HAP-1 (cell line): Measurements from ENCODE around the gene CCHCR1.

Experiments used
- DNase-seq, 2 experiments: peaks; one replicate each; pipeline ENCODE4 v3.0.0-alpha.2; 2016 to 2020; ENCODE audit warnings: low spot score in 2 of 2
- H3K27me3 ChIP-seq: fragments of 250-450 bp; sonication (Bioruptor Pico); 2 replicates; pipeline ENCODE4 v1.5.1; 2020; ENCODE audit warnings: low read depth, mild to moderate bottlenecking, moderate library complexity
- H3K36me3 ChIP-seq: fragments of 250-450 bp; sonication (Bioruptor Pico); replicated peaks from 2 replicates; pipeline ENCODE4 v1.5.1; 2020; ENCODE audit warnings: mild to moderate bottlenecking
- H3K4me1 ChIP-seq: fragments of 250-450 bp; sonication (Bioruptor Pico); 2 replicates; pipeline ENCODE4 v1.5.1; 2020; ENCODE audit warnings: mild to moderate bottlenecking
- H3K4me3 ChIP-seq: fragments of 250-450 bp; sonication (Bioruptor Pico); 2 replicates; pipeline ENCODE4 v1.5.1; 2020; ENCODE audit warnings: mild to moderate bottlenecking, moderate library complexity
- H3K9me3 ChIP-seq: fragments of 250-450 bp; sonication (Bioruptor Pico); 2 replicates; pipeline ENCODE4 v1.5.1; 2020; ENCODE audit warnings: mild to moderate bottlenecking, moderate library complexity
- in situ Hi-C: fragments of 300-500 bp; cut with MboI; formaldehyde crosslinking; loops from 3 replicates; pipeline ENCODE4 v1.14.3; 2020; ENCODE audit warnings: low sequenced_read_pairs, inconsistent platforms, mixed read lengths

The CCHCR1 gene

GRCh38 chr6:31162463-31163165, 5.0 kb upstream of the CCHCR1 start:
- no peaks in the 10 kb centered on the region for H3K9me3 ChIP-seq

DNA sequence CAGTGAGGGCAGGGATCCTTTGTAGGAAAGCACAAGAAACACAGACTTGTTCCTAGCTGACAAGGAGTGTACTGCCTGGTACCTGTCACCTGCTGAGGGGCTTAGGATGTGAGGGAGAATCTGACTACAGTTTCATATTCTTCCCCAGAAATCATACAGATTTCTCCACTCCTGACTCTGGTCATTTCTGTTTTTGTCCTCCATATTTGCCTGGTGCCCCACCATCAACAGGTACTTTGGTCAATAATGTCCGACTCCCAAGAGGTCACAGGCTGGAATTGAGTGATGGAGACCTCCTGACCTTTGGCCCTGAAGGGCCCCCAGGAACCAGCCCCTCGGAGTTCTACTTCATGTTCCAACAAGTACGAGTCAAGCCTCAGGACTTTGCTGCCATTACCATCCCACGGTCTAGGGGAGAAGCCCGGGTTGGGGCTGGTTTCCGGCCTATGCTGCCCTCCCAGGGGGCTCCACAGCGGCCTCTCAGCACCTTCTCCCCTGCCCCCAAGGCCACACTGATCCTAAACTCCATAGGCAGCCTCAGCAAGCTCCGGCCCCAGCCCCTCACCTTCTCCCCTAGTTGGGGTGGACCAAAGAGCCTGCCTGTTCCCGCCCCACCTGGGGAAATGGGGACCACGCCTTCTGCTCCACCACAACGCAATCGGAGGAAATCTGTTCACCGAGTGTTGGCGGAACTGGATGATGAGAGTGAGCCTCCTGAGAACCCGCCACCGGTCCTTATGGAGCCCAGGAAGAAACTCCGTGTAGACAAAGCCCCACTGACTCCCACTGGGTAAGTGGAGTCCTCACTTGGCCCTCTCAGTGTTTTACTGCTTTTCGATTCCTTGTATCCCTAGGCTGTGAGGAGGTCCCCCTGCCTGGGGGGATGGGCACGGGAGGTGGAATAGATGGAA, 3.9 kb upstream of the CCHCR1 start:
- peaks cover 31% of the 10 kb centered on the region for H3K36me3 ChIP-seq
- H3K27me3 ChIP-seq: no peaks in the 10 kb centered on the region
- no peak overlapping the region for H3K4me3 ChIP-seq
- H3K9me3 ChIP-seq: no peaks in the 10 kb centered on the region
- peaks cover 11% of the 10 kb centered on the region for H3K4me1 ChIP-seq
- in situ Hi-C loops: no loop called here
- no peak for DNase-seq

More at GRCh38 chr6:31162463-31163165, 5.0 kb upstream of the CCHCR1 start:
- in situ Hi-C loops: no loop called here
- no peak overlapping the region for H3K4me3 ChIP-seq
- DNase-seq: no peak
- H3K36me3 ChIP-seq: peaks cover 27% of the 10 kb centered on the region
- H3K4me1 ChIP-seq: peaks cover 6% of the 10 kb centered on the region
- no peaks in the 10 kb centered on the region for H3K27me3 ChIP-seq

DNA sequence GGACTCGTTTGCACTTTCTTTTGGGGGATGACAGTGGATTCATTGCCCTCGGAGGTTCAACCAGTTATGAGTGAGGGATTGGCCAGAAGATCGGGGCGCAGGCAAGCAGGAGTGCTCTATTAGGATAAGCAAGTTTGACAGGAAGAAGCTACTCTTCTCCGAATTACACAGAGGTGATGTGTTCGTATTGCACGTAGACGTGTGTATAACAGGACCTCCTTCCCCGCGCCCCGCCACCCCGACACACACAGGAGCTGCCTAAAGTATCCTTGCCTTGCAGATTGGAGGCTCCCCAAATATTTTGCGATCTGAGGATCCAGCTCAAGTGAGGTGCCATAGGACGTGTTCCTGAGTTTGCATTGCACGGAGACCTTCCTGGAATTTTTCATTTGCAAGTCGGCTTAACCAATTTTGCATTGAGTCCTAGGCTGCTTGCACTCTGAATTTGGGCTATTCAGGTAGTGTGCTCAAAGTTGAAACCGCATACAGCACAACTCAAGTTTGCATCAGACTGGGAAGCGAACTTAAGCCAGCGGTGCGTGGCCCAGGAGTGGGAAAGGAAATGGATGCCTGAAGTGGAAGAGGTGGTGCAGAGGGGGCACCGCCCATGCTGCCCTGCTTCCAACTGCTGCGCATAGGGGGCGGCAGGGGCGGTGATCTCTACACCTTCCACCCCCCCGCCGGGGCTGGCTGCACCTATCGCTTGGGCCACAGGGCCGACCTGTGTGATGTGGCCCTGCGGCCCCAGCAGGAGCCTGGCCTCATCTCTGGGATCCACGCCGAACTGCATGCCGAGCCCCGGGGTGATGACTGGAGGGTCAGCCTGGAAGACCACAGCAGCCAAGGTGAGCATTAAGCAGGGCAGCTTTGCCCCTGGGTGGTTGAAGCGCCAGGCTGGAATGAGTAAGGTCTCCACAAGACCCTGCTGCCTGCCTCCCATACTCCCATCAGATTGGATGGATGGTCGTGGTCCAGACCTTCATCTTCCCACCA, 1.6 kb upstream of the CCHCR1 start:
- Histone ChIP-seq H3K4me1 (peaks cover 11% of the 10 kb centered on the region), H3K4me3 (peak overlapping the region; percentile 79), H3K9me3 (no peaks in the 10 kb centered on the region), H3K36me3 (peaks cover 51% of the 10 kb centered on the region), H3K27me3 (no peaks in the 10 kb centered on the region)
- in situ Hi-C loops: no loop called here
- peak; percentile 33 to 69 for DNase-seq

DNA sequence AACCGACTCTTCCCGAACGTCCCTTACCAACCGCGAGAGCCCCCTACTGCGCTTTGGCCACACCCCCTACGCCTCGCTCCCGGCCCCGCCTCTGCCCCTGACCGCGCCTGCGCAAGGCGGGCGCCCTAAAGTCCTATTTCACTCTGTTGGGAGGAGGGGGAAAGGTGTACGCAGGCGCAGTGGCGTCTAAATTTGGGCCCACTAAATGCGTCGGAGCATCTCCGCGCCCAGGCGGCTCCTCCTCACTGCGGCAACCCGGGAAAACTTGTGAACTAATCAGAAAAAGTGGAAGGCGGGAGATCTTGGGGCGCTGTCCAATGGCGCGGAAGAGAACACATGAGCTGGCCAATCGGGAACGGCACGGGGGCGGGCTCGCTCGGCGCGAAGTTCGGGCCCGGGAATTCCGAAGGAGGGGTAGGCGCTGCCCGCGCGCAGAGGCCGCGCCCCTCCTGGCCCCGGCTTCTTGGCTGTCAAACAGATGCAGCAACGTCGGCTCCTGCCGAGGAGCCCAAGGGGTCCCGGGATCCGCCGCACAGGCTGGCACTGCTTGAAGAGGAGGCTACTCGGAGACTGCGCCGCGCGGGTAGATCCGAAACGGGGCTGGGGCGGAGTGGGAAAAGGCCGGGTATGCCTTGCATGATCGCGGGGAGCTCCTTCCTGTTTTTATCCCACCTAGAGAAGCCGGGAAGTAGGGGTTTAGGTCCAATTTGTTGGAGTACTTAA, 699 bp upstream of the CCHCR1 start, which contains the start of gene TCF19:
Gene TCF19, plus strand, starts transcription at position 450 of the 723 bp plus-strand sequence. CDS start 881 bp downstream, outside the sequence.
- in situ Hi-C loops: no loop called here
- peaks cover 49% of the 10 kb centered on the region for H3K36me3 ChIP-seq
- H3K4me3 ChIP-seq: peak within 1 kb of the TSS; percentile 79
- no peaks in the 10 kb centered on the region for H3K9me3 ChIP-seq
- no peaks in the 10 kb centered on the region for H3K27me3 ChIP-seq
- peak; percentile 96 to 98 for DNase-seq
- peaks cover 11% of the 10 kb centered on the region for H3K4me1 ChIP-seq

DNA sequence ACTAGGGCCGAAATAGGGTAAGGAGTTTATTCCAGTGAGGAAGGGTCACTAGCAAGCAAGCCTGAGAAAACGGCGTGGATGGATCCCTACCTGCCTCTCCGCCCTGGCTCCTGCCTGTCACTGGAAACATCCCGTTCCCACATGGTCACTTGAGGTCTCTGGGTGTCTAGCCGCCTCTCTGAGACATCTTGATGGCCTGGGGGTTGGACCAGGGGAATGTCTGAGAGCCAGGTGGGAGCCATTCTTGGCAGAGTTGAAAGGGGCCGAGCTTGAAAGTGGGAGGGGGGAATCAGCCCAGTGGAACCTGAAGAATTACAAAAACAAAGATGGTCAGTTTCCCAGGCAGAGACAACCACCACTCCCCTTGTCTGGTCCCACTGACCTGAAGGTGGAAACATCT, 961 bp downstream of the CCHCR1 start:
- Histone ChIP-seq H3K27me3 (no peaks in the 10 kb centered on the region), H3K4me1 (peaks cover 11% of the 10 kb centered on the region), H3K36me3 (peaks cover 37% of the 10 kb centered on the region), H3K9me3 (no peaks in the 10 kb centered on the region), H3K4me3 (no peak overlapping the region)
- no peak for DNase-seq
- in situ Hi-C loops: no loop called here

DNA sequence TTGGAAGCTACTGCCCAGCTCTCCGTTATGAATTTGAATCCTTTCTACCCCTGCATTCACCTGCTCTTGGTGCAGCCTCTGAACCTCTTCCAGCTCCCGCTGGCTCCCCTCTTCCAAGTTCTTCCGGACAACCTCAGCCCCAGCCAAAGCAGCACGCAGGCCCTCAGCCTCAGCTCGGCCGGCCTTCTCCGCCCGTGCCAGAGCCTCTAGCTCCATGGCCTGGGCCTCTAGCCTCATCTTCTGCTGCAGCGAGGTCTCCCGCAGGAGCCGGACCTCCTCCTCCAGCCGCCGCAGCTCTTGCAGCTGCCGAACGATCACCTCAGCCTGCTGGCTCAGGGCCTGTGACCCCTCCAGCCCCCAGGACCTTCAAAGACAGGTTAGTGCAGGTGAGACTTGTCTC, 3.2 kb downstream of the CCHCR1 start:
- in situ Hi-C loops: no loop called here
- no peaks in the 10 kb centered on the region for H3K27me3 ChIP-seq
- no peak overlapping the region for H3K4me3 ChIP-seq
- no peaks in the 10 kb centered on the region for H3K9me3 ChIP-seq
- DNase-seq: no peak
- H3K36me3 ChIP-seq: peaks cover 35% of the 10 kb centered on the region
- H3K4me1 ChIP-seq: peaks cover 5% of the 10 kb centered on the region

DNA sequence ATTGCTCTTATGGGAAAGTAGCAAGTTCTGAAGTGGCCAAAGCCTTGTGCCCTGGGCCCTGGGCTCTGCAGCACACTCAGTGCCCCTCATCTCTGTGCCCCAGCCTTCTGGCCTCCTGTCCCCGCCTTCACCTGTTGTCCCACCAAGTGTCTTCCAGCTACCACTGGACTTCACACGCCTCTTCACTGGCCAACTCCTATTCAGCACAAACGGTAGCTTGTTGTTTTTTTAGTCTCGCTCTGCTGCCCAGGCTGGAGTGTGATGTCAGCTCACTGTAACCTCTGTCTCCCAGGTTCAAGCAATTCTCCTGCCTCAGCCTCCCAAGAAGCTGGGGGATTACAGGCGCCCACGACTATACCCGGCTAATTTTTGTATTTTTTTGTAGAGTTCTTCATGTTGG, 4.8 kb downstream of the CCHCR1 start:
- in situ Hi-C loops: no loop called here
- no peaks in the 10 kb centered on the region for H3K9me3 ChIP-seq
- peaks cover 5% of the 10 kb centered on the region for H3K4me1 ChIP-seq
- DNase-seq: no peak
- H3K36me3 ChIP-seq: peaks cover 35% of the 10 kb centered on the region
- no peaks in the 10 kb centered on the region for H3K27me3 ChIP-seq
- no peak overlapping the region for H3K4me3 ChIP-seq

DNA sequence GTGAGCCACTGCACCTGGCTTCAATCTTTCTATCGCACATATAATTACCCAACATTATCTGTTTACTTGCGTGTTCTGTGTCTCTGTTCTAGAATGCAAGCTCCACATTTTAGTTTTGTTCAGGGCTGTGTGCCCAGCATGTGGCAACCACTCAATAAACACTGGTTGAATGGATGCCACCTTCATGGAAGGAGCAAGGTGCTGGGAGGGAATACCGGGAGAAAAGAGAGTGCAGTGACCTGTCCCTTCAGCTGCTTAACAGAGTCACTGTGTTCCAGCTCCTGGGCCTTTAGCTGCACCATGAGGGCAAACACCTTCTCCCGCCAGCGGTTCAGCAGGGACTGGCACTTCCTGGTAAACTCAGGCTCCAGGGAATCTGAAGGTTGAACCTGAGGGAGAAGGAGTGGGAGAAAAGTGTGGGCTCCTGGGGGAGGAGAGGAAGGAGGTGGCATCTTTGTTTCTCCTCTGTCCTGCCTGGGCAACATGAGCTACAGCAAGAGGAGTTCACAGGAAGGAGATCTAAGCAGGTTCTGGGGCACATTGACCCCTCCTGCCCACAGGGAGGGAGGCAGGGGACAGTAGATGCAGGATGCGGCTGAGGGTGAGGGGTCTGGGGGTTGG, 7.7 kb downstream of the CCHCR1 start:
- no peak overlapping the region for H3K4me3 ChIP-seq
- in situ Hi-C loops: no loop called here
- H3K27me3 ChIP-seq: no peaks in the 10 kb centered on the region
- no peak for DNase-seq
- peaks cover 19% of the 10 kb centered on the region for H3K36me3 ChIP-seq
- no peaks in the 10 kb centered on the region for H3K9me3 ChIP-seq
- no peaks in the 10 kb centered on the region for H3K4me1 ChIP-seq

- Histone ChIP-seq H3K4me1 (no peaks in the 10 kb centered on the region), H3K36me3 (peaks cover 25% of the 10 kb centered on the region), H3K4me3 (no peak overlapping the region), H3K9me3 (no peaks in the 10 kb centered on the region), H3K27me3 (no peaks in the 10 kb centered on the region)
- in situ Hi-C loops: no loop called here
- no peak for DNase-seq
These were observed 12.2 kb downstream of the CCHCR1 start for GRCh38 chr6:31145386-31145785.

DNA sequence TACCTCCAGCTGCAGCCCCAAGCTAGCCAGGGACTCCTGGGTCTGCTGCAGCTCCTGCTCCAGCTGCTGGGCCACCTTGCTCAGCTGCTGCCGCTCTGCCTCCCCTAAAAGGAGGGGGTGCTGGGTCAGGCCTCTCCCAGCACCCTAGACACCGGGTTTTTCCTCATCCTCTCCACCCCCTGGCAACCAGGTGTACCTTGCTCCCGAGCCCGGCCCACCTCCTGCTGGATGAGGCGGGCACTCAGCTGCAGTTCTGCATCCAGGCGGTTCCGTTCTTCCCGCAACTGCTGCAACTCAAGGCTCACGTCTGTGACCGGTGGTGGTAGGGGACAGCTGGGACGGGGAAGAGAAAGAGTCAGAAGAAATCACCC, 12.6 kb downstream of the CCHCR1 start:
- Histone ChIP-seq H3K4me3 (no peak overlapping the region), H3K36me3 (peaks cover 21% of the 10 kb centered on the region), H3K4me1 (no peaks in the 10 kb centered on the region), H3K27me3 (no peaks in the 10 kb centered on the region), H3K9me3 (no peaks in the 10 kb centered on the region)
- no peak for DNase-seq
- in situ Hi-C loops: no loop called here

DNA sequence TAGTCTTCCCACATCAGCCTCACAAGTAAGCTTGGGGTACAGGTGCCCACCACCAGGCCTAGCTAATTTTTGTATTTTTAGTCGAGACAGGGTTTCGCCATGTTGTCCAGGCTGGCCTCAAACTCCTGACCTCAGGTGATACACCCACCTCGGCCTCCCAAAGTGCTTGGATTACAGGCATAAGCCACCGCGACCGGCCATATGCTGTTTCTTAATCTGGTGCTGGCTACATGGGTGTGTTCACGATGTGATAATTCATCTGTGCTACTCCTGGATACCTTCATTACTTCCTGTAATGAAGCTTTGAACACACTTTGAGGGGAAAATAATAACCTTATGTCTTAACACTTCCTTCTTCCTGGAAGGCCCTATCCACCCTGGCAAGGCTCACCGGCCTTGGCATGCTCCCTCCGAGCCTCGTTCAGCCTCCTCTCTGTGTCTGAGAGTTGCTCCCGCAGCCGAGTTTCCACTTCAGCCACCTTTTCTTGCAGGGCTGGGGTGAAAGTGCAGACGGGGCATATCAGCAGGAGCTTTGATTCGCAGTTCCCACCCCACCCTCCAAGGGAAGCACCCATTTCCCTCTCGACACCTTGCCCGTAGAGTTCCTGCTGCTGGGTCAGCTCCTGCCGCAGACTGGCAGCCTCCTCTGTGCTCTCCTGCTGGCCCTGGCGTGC, 13.2 kb downstream of the CCHCR1 start:
- Histone ChIP-seq H3K4me1 (no peaks in the 10 kb centered on the region), H3K4me3 (no peak overlapping the region), H3K36me3 (peaks cover 16% of the 10 kb centered on the region), H3K9me3 (no peaks in the 10 kb centered on the region), H3K27me3 (no peaks in the 10 kb centered on the region)
- in situ Hi-C loops: no loop called here
- DNase-seq: no peak

GRCh38 chr6:31143148-31143547, 14.5 kb downstream of the CCHCR1 start:
- Histone ChIP-seq H3K9me3 (no peaks in the 10 kb centered on the region), H3K4me1 (no peaks in the 10 kb centered on the region), H3K27me3 (no peaks in the 10 kb centered on the region), H3K4me3 (no peak overlapping the region), H3K36me3 (peaks cover 16% of the 10 kb centered on the region)
- in situ Hi-C loops: no loop called here
- no peak for DNase-seq
